Retinal pigment epithelial cell (primary cell): ENCODE data around the gene PKNOX2.

Source experiments
- DNase-seq: peaks from one replicate; pipeline ENCODE4 v3.0.0-alpha.2; 2010; ENCODE audit warnings: low read depth
- H3K4me3 ChIP-seq: 2 replicates; pipeline ENCODE4 v1.5.1; 2011; ENCODE audit warnings: mild to moderate bottlenecking, low read length, control low read depth, moderate library complexity
- CTCF ChIP-seq: conservative IDR thresholded peaks from 2 replicates; pipeline ENCODE4 v1.5.1; 2011; ENCODE audit warnings: low read depth, low read length, control low read depth, inconsistent platforms

Gene PKNOX2

GRCh38 chr11:125380756-125381445 lies 216.3 kb downstream of the PKNOX2 start:
- DNase-seq, result no peak
- H3K4me3 ChIP-seq, result no peak overlapping the region
- TF ChIP-seq CTCF, result no peak

- H3K4me3 ChIP-seq, result no peak overlapping the region
- DNase-seq, result no peak
- no peak for TF ChIP-seq CTCF
Measured at GRCh38 chr11:125381499-125382044, 217.0 kb downstream of the PKNOX2 start.

- no peak for TF ChIP-seq CTCF
- H3K4me3 ChIP-seq, result no peak overlapping the region
- DNase-seq, result no peak
Measured at GRCh38 chr11:125382314-125382791, 217.8 kb downstream of the PKNOX2 start.

- no peak for TF ChIP-seq CTCF
- no peak for DNase-seq
Measured at GRCh38 chr11:125382822-125383221, 218.3 kb downstream of the PKNOX2 start.

GRCh38 chr11:125384825-125385224 lies 220.3 kb downstream of the PKNOX2 start:
- DNase-seq, result no peak
- no peak for TF ChIP-seq CTCF
- H3K4me3 ChIP-seq, result no peak overlapping the region

More at GRCh38 chr11:125382822-125383221, 218.3 kb downstream of the PKNOX2 start:
- no peak overlapping the region for H3K4me3 ChIP-seq

- no peak overlapping the region for H3K4me3 ChIP-seq
- no peak for DNase-seq
- TF ChIP-seq CTCF, result no peak
Measured at GRCh38 chr11:125387901-125388300, 223.3 kb downstream of the PKNOX2 start.

GRCh38 chr11:125388611-125389010 lies 224.1 kb downstream of the PKNOX2 start:
- no peak for TF ChIP-seq CTCF
- no peak for DNase-seq
- H3K4me3 ChIP-seq, result no peak overlapping the region
